Measurements from ENCODE around the gene GALNT2.

Gene GALNT2

DNA sequence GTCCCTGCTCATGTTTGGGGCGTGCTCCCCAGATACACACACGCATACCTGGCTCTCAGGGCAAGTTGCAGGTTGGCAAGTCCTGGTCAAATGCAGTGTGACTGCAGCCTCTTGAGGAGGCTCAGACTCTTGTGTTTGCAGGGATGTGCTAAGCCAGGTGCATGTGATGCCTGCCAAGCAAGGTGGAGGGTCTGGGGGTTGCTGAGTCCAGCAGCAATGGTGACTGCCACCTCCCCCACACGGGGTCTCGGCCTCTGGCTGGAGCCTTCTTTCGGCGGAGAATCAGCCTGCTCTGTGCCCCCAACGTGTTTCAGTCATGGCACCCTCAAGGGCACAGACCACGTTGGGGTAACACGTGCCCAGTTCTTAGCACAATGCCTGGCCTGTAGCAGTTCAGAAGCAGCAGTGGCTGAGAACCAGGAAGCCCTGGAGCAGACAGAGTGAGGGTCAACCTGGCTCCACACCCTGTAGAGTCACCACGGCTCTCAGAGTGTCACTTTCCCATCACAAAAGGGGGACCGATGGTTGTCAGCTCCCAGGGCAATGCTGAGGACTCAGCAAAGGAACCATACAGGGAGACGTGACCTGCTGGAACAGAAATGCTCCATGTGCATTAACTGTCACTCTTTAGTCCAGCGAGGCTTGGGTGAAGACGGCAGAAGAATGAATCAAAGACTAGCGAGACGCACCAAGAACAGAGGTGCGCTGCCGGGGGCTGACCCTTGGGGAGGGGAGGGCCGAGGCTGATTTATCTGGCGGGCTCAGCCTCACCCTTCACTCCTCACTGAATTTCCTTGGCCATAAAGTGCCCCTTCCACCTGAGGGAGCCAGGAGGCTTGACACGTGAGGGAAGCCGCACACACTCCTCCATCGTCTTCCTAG is 250.1 kb downstream of the GALNT2 start:
- Histone ChIP-seq H3K36me3 (ENCODE audit: low read length) (no peaks in the 10 kb centered on the region), H2AFZ (ENCODE audit: low read depth, low read length, severe bottlenecking) (no peak overlapping the region), H3K4me3 (ENCODE audit: insufficient read depth, low read length, poor library complexity, severe bottlenecking) (no peak overlapping the region), H3K79me2 (ENCODE audit: insufficient read depth, low read length) (no peaks in the 10 kb centered on the region), H3F3A (ENCODE audit: insufficient read depth) (no peaks in the 10 kb centered on the region), H3K27ac (ENCODE audit: low read depth, low read length) (no peak overlapping the region), H3K4me2 (ENCODE audit: low read depth, low read length, poor library complexity, severe bottlenecking) (no peak overlapping the region), H3K9me3 (ENCODE audit: insufficient read depth, low read length) (no peaks in the 10 kb centered on the region), H3K9ac (ENCODE audit: low read length) (no peak overlapping the region), H3K9me2 (replicated peaks; ENCODE audit: insufficient read depth, low read length) (no peaks in the 10 kb centered on the region), H4K20me1 (ENCODE audit: low read depth, low read length) (no peaks in the 10 kb centered on the region), H3K27me3 (ENCODE audit: low read length) (no peaks in the 10 kb centered on the region)
- TF ChIP-seq EZH2phosphoT487 (conservative IDR thresholded peaks at IDR 0.05; ENCODE audit: low read length), result no peak
- TF ChIP-seq, protein P1, sequence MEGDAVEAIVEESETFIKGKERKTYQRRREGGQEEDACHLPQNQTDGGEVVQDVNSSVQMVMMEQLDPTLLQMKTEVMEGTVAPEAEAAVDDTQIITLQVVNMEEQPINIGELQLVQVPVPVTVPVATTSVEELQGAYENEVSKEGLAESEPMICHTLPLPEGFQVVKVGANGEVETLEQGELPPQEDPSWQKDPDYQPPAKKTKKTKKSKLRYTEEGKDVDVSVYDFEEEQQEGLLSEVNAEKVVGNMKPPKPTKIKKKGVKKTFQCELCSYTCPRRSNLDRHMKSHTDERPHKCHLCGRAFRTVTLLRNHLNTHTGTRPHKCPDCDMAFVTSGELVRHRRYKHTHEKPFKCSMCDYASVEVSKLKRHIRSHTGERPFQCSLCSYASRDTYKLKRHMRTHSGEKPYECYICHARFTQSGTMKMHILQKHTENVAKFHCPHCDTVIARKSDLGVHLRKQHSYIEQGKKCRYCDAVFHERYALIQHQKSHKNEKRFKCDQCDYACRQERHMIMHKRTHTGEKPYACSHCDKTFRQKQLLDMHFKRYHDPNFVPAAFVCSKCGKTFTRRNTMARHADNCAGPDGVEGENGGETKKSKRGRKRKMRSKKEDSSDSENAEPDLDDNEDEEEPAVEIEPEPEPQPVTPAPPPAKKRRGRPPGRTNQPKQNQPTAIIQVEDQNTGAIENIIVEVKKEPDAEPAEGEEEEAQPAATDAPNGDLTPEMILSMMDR (IDR thresholded peaks at IDR 0.05; ENCODE audit: insufficient read depth, low read length, poor library complexity, severe bottlenecking), result no peak

DNA sequence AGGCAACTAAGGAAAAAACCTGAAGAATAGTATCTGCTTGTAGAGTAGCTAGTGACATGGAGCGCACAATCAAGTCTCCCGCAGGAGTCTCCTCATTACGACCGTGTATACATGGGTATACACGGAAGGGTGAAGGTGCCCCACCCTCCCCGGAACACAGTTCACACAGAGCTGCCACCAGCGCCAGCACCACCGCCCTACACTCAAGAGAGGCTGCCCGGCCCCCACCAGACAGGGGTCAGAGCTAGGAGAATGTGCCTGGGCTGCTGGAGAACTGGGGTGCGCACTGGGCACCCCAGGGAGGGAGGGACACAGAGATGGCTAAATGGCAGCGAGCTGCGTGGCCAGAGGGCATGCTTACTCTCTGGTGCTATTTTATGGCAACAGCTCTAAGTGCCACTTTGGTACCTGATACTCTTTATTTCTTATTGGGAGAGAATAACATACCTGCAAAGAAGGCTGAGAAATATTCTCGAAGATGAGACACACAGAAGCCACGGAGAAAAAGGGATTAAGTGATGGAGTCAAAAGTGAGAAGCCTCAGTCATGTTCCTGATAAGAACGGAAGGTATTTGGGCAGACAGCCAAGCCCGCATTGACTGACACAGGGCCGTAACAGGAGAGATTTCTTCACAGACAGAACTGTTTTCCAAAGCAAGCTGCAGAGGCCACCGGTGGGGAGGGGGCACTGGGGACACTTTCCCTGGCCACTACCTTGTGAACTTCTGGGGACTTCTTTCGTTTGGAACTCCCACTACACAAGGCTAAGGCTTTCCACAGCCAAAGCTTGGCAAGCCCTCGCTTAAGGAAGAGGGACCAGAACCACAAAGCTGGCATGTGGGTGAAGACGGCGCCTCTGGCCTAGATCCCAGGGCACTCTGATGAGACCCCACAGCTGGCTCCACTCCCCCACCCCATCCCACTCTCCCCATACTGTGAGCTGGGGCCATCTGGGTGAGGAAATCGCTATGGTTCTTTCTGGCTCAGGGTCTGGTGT is 251.1 kb downstream of the GALNT2 start:
- H3K9me3 ChIP-seq (ENCODE audit: insufficient read depth, low read length), result no peaks in the 10 kb centered on the region
- TF ChIP-seq, protein P1 (IDR thresholded peaks at IDR 0.05; ENCODE audit: insufficient read depth, low read length, poor library complexity, severe bottlenecking), result no peak
- no peak for TF ChIP-seq EZH2phosphoT487 (conservative IDR thresholded peaks at IDR 0.05; ENCODE audit: low read length)
- no peaks in the 10 kb centered on the region for H4K20me1 ChIP-seq (ENCODE audit: low read depth, low read length)
- no peak overlapping the region for H3K27ac ChIP-seq (ENCODE audit: low read depth, low read length)
- H3K4me3 ChIP-seq (ENCODE audit: insufficient read depth, low read length, poor library complexity, severe bottlenecking), result no peak overlapping the region
- no peaks in the 10 kb centered on the region for H3K27me3 ChIP-seq (ENCODE audit: low read length)
- H3K4me2 ChIP-seq (ENCODE audit: low read depth, low read length, poor library complexity, severe bottlenecking), result no peak overlapping the region
- no peaks in the 10 kb centered on the region for H3F3A ChIP-seq (ENCODE audit: insufficient read depth)
- H3K79me2 ChIP-seq (ENCODE audit: insufficient read depth, low read length), result no peaks in the 10 kb centered on the region
- no peaks in the 10 kb centered on the region for H3K9me2 ChIP-seq (replicated peaks; ENCODE audit: insufficient read depth, low read length)
- no peaks in the 10 kb centered on the region for H3K36me3 ChIP-seq (ENCODE audit: low read length)
- no peak overlapping the region for H3K9ac ChIP-seq (ENCODE audit: low read length)
- no peak overlapping the region for H2AFZ ChIP-seq (ENCODE audit: low read depth, low read length, severe bottlenecking)

DNA sequence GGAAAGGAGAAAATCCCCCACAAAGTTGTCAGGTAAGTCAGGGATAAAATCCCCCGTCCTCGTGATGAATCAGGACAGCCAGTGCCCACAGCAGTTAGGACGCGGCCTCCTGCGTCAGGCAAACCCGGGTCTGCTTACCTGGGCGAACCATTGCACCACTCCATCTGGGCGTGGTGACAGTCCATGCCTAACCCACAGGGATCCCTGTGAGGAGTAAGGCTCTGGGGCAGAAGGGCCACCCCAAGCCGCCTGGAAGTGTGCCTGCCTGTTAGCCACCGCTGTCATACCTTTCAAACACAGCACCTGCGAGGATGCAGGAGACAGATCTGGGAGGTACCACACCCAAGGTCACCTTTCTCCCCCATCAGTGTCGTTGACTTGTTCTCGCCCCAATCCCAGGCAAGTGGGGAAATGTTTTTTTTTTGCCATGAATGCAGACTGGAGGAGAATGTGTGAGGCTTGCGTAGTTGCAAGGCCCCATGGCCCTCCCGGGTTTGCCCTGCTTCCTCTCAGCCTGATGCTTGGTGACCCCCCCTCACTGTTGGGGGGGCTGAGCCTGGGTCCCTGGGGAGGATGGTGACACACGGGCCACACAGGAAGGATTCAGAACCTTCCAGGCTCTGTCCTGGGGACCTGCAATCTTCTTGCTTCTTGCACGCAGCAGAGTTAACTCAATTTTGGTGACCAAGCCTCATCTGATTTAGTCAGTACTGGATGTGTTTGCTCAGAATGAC is 252.1 kb downstream of the GALNT2 start:
- H3K9me2 ChIP-seq (replicated peaks; ENCODE audit: insufficient read depth, low read length), result no peaks in the 10 kb centered on the region
- no peaks in the 10 kb centered on the region for H4K20me1 ChIP-seq (ENCODE audit: low read depth, low read length)
- no peak for TF ChIP-seq EZH2phosphoT487 (conservative IDR thresholded peaks at IDR 0.05; ENCODE audit: low read length)
- TF ChIP-seq, protein P1 (IDR thresholded peaks at IDR 0.05; ENCODE audit: insufficient read depth, low read length, poor library complexity, severe bottlenecking), result no peak
- no peaks in the 10 kb centered on the region for H3F3A ChIP-seq (ENCODE audit: insufficient read depth)
- no peaks in the 10 kb centered on the region for H3K27me3 ChIP-seq (ENCODE audit: low read length)
- no peak overlapping the region for H2AFZ ChIP-seq (ENCODE audit: low read depth, low read length, severe bottlenecking)
- H3K27ac ChIP-seq (ENCODE audit: low read depth, low read length), result no peak overlapping the region
- no peak overlapping the region for H3K4me2 ChIP-seq (ENCODE audit: low read depth, low read length, poor library complexity, severe bottlenecking)
- no peaks in the 10 kb centered on the region for H3K79me2 ChIP-seq (ENCODE audit: insufficient read depth, low read length)
- H3K9ac ChIP-seq (ENCODE audit: low read length), result no peak overlapping the region
- no peaks in the 10 kb centered on the region for H3K9me3 ChIP-seq (ENCODE audit: insufficient read depth, low read length)
- no peaks in the 10 kb centered on the region for H3K36me3 ChIP-seq (ENCODE audit: low read length)
- no peak overlapping the region for H3K4me3 ChIP-seq (ENCODE audit: insufficient read depth, low read length, poor library complexity, severe bottlenecking)
